EH (cell line): ENCODE data around the gene NME5.

Source experiments
- DNase-seq: peaks from one replicate; pipeline ENCODE4 v3.0.0-alpha.2; 2015; ENCODE audit warnings: low read depth

NME5 gene

GRCh38 chr5:138139781-138140090 is 508 bp upstream of the NME5 start:
- no peak for DNase-seq

DNA sequence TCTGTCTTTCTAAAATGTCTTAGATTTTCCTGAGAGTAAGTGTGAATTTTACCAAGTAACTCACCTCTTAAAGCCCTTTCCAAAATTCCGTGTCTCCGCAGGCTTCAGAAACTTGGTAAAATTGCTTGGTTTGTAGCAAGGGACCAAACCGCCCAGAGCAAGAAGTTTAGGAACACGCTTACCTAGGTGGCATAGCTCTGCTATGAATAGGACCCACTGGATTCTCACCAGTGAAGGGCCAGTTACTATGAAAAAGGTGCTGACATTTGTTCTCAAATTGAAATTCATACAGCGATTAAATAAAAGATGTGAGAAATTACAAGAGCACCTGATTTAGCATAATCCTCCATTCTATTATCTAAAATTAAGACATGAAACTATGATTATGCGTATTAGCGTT is 6.7 kb downstream of the NME5 start:
- DNase-seq: no peak

DNA sequence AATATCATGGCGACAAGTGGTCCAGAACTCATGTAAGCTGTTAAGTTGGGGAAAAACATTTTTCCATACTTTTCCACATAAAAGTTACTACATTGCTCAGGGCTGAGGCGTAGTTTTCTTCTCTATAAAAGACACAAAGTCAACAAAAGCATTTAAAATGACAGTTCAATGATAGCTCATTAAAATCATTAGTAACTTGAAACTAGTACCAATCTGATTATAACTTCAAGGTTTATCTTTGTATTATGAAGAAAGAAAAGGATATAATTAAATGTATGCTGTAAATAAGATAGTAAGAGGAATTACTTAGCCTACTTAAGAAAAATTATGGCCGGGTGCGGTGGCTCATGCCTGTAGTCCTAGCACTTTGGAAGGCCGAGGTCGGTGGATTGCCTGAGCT is 9.9 kb downstream of the NME5 start:
- no peak for DNase-seq

- no peak for DNase-seq
Observed at GRCh38 chr5:138128334-138128733, 10.9 kb downstream of the NME5 start.

DNA sequence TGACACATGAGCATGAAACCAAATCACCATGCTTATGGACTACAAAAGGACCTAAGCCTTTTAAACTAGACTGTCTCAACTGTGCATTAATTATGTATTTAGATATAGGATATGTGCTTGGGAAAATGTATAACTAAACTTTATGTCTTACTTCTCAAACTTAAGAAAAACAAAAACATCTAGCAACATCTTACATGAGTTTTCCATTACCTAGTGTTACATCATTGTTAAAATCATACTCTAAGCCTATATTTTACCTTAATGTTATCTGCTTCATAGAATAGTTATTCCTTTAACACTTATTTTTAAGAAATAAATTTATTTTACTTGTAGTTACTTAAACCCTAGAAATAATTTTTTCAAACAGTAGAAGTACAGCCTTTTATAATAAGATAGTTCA is 24.0 kb downstream of the NME5 start:
- DNase-seq: no peak

DNA sequence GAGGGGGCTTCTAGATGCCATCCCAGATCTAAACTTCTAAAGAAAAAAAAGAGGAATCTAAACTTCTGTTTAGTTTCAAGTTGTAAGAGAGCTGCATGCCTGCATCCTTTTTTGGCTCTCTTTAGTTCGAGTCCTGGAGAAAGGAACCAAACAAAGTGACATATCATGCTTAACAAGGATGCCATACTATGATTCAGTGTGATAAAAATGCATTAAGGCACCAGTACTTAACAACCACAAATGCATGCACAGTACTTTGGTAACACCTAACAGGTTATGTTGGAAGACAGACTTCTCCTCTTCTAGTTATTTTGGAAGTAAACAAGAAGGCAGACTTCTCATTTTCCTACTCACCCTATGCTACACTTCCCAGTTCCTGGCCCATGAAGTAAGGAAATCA is 27.3 kb downstream of the NME5 start:
- DNase-seq: peak; percentile 70

DNA sequence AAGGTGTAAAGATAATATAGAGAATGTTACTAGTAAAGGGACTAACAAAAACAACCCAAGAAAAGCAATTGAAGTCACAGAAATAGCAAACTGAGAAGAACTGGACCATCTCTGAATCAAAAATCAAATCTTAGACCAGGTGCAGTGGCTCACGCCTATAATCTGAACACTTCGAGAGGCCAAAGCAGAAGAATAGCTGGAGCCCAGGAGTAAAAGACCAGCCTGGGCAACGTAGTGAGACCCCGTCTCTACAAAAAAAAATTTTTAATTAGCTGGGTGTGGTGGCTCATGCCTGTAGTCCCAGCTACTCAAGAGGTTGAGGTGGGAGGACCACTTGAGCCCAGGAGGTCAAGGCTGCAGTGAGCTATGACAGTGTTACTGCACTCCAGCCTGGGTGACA is 28.0 kb downstream of the NME5 start:
- no peak for DNase-seq

GRCh38 chr5:138110266-138110963 is 28.8 kb downstream of the NME5 start:
- DNase-seq: peak; percentile 18

DNA sequence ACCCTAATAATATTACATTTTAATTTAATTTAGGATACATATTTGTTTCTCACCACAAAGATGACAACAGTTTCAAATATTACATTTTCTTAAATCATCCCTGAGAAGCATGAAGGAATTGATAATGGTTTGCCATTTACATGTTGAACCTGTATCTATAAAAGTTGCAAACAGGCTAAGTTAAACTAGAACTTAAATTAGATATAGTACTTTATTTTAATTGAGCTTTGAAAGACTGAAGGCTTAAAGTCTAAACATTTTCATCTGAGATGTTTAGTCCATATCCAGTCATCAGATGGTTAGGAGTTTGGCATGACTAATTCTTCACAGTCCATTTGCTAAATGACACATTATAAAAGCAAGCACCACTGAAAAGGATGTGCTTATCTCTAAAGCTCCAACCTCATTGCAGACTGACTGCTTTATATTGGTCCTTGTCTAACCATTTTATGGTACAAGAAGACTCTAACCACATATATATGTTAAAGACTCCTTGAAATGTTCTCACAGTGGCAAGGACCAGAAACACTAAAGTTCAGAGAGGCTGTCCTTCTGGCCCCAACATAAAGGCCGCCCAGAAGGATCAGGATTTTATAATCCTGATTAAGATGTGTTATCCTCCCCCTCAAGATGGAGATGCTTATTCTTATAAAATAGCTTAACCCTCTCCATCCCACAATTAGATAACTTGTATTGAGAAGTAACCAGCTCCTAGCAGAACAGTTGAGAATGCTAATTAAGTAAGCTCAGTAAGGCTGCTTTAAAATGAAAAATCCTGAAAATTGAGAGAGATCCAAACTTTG is 29.6 kb downstream of the NME5 start:
- peak; percentile 41 for DNase-seq

DNA sequence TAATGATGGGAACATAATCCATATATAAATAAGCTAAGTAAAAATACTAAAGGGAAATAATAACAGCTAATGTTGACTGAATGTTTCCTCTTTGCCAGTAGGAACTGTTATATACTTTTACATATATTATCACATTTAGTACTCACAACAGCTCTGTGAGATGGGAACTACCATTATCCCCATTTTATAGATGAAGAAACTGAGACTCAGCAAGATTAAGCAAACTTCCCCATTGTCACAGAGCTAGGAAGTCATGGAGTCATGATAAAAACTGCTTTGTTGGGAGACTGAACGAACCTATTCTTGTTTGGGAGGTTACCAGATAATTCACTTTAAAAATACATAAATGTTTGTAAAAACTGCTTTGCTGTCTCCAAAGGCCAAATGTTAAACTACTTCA is 32.0 kb downstream of the NME5 start:
- no peak for DNase-seq

- no peak for DNase-seq
Observed at GRCh38 chr5:138105709-138106108, 33.5 kb downstream of the NME5 start.

GRCh38 chr5:138103319-138103637 is 36.0 kb downstream of the NME5 start:
- DNase-seq: no peak

GRCh38 chr5:138102454-138103318 is 36.5 kb downstream of the NME5 start:
- DNase-seq: no peak

DNA sequence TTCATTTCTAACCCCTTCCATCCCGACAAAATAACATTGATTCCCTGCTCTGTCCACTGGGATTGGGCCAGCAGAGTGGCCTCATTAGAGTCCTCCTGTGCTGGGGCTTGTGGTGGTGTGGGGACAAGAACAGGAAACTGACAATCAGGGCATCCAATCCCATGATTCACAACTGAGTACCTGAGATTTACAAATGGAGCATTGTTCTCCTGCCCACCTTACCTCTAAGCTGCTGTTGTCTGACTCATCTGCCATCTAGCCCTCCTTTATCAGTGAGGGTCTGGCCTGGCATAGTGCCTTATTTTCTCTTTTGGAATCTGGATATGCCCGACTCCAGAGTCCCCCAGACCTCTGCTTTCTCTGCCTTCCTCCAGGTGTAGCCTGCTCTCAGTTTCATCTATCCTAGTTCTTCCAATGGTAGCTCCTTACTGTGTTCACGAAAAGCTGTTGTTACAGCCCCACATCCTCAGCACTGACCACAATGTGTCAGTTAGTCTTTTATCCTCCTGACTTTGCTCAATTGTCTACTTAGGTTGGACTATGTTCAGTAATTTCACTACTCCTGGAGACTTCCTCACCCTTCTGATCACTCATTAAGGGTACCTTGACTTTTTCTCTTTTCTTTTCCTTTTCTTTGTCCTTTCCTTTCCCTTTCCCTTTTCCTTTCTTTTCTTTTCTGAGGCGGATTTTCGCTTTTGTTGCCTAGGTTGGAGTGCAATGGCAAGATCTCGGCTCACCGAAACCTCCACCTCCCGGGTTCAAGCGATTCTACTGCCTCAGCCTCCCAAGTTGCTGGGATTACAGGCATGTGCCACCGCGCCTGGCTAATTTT is 42.0 kb downstream of the NME5 start:
- DNase-seq: no peak

- DNase-seq: no peak
Observed at GRCh38 chr5:138096363-138096762, 42.9 kb downstream of the NME5 start.

- no peak for DNase-seq
Observed at GRCh38 chr5:138095100-138095907, 43.9 kb downstream of the NME5 start.

DNA sequence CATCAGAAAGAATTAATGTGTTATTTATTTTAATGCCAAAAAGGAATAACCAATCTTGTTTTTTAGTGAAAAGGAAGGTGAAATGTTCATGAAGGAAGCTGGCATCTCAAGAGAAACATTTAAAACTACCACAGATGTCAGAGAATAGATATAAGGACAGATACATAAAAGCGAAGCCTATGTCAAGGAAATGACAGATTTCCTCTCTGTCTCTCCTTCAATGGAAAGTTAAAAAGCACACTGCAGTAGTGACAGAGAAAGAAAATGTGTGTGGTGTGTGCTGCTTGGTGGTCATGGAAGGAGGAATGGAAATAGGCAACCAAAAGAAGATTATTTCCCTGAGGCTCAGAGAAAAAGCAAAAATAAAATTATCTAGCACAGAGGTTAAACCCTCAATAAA is 46.2 kb downstream of the NME5 start:
- no peak for DNase-seq

DNA sequence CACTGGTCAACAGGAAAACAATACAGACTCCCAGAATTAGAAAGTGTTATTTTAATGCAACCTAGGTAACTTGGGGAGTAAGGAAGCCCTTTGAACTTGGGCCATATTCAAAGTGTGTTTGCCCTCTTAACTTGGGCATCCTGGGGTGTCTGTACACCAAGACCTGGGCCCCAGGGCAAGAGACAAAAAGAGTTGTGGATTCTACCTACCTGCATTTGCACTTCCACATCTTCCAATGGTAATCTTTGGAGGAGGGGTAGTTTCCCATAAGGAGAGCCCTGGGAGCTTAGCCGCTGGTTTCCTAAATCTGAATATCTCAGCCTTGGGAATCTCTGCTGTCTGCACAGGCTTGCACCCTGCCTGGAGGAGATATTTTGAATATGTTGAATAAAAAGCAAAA is 46.9 kb downstream of the NME5 start:
- DNase-seq: no peak

GRCh38 chr5:138091685-138092084 is 47.5 kb downstream of the NME5 start:
- no peak for DNase-seq

- DNase-seq: no peak
Observed at GRCh38 chr5:138083702-138084101, 55.5 kb downstream of the NME5 start, which contains the start of gene WNT8A. TSS of gene WNT8A (plus strand) at chr5:138084033. CDS start at chr5:138084128, 95 bp downstream.

DNA sequence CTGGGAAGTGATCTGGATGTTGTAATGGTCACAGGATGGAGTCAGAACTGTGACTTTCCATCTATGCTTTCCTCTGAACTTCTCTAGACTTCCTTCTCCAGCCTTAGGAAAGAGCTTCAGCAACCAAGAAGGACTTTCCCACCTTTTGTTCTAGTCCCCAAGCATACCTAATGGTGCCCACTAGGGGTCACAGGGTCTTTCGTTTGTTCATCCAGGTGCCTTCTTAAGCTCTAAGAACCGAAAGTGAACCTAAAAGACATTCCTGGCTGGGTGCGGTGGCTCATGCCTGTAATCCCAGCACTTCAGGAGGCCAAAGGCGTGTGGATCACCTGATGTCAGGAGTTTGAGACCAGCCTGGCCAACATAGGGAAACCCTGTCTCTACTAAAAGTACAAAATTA is 57.2 kb downstream of the NME5 start:
- no peak for DNase-seq
